Trophoblast cell (in vitro differentiated cells and primary cell): ENCODE results near the gene SRC.

ENCODE experiments used
- DNase-seq, 2 donors: peaks; one replicate each; pipeline ENCODE4 v3.0.0-alpha.2; 2016
- H2AFZ ChIP-seq: 2 replicates; pipeline ENCODE4 v1.6.1; 2013; ENCODE audit warnings: low read length, moderate library complexity, mild to moderate bottlenecking; ENCODE audit not compliant: insufficient read depth, poor library complexity
- H2AK5ac ChIP-seq: 2 replicates; pipeline ENCODE4 v1.6.1; 2013; ENCODE audit warnings: mild to moderate bottlenecking, low read length
- H2BK120ac ChIP-seq: 2 replicates; pipeline ENCODE4 v1.6.1; 2013; ENCODE audit warnings: low read length, mild to moderate bottlenecking, moderate library complexity; ENCODE audit not compliant: insufficient read depth, poor library complexity
- H2BK12ac ChIP-seq: 2 replicates; pipeline ENCODE4 v1.6.1; 2013; ENCODE audit warnings: mild to moderate bottlenecking, low read length, moderate library complexity
- H2BK5ac ChIP-seq: 2 replicates; pipeline ENCODE4 v1.6.1; 2013; ENCODE audit warnings: low read length, low read depth, moderate library complexity, mild to moderate bottlenecking; ENCODE audit not compliant: poor library complexity
- H3K14ac ChIP-seq: 2 replicates; pipeline ENCODE4 v1.6.1; 2013; ENCODE audit warnings: mild to moderate bottlenecking, low read length
- H3K18ac ChIP-seq: 2 replicates; pipeline ENCODE4 v1.6.1; 2013; ENCODE audit warnings: mild to moderate bottlenecking, low read length
- H3K23ac ChIP-seq: 2 replicates; pipeline ENCODE4 v1.6.1; 2013; ENCODE audit warnings: low read length
- H3K27ac ChIP-seq: 2 replicates; pipeline ENCODE4 v1.5.1; 2013; ENCODE audit warnings: low read depth, mild to moderate bottlenecking, inconsistent platforms, low read length, moderate library complexity
- H3K27me3 ChIP-seq: 2 replicates; pipeline ENCODE4 v1.6.1; 2013; ENCODE audit warnings: inconsistent platforms, mild to moderate bottlenecking, low read length, moderate library complexity; ENCODE audit not compliant: insufficient read depth
- H3K36me3 ChIP-seq, 2 experiments: 1 replicate in 1 of 2; 2 replicates in 1 of 2; pipeline ENCODE4 v1.6.1; 2013; ENCODE audit warnings: low read length in 2 of 2, mild to moderate bottlenecking in 2 of 2, moderate library complexity in 1 of 2; ENCODE audit not compliant: insufficient read depth in 2 of 2, control insufficient read depth in 1 of 2
- H3K4ac ChIP-seq: 2 replicates; pipeline ENCODE4 v1.6.1; 2013; ENCODE audit warnings: low read depth, mild to moderate bottlenecking, low read length, moderate library complexity
- H3K4me1 ChIP-seq, 2 experiments: 1 replicate in 1 of 2; 2 replicates in 1 of 2; pipeline ENCODE4 v1.6.1; 2013; ENCODE audit warnings: low read length in 2 of 2, mild to moderate bottlenecking in 2 of 2, moderate library complexity in 1 of 2; ENCODE audit not compliant: insufficient read depth in 2 of 2, control insufficient read depth in 1 of 2
- H3K4me2 ChIP-seq: 2 replicates; pipeline ENCODE4 v1.6.1; 2013; ENCODE audit warnings: inconsistent platforms, mild to moderate bottlenecking, low read length, moderate library complexity
- H3K4me3 ChIP-seq: 2 replicates; pipeline ENCODE4 v1.5.1; 2013; ENCODE audit warnings: mild to moderate bottlenecking, low read depth, low read length, inconsistent platforms
- H3K79me1 ChIP-seq: one replicate; pipeline ENCODE4 v1.6.1; 2013; ENCODE audit warnings: low read length
- H3K79me2 ChIP-seq: 2 replicates; pipeline ENCODE4 v1.6.1; 2013; ENCODE audit warnings: low read length, mild to moderate bottlenecking; ENCODE audit not compliant: control insufficient read depth, insufficient read depth, poor library complexity
- H3K9ac ChIP-seq: 2 replicates; pipeline ENCODE4 v1.6.1; 2013; ENCODE audit warnings: mild to moderate bottlenecking, low read length
- H3K9me3 ChIP-seq: 2 replicates; pipeline ENCODE4 v1.6.1; 2013; ENCODE audit warnings: low read depth, mild to moderate bottlenecking, control low read depth, inconsistent platforms, low read length; ENCODE audit not compliant: insufficient read depth
- H4K12ac ChIP-seq: 2 replicates; pipeline ENCODE4 v1.6.1; 2013; ENCODE audit warnings: low read depth, mild to moderate bottlenecking, low read length, moderate library complexity
- H4K8ac ChIP-seq: 2 replicates; pipeline ENCODE4 v1.6.1; 2013; ENCODE audit warnings: low read depth, mild to moderate bottlenecking, low read length, moderate library complexity
- H4K91ac ChIP-seq: one replicate; pipeline ENCODE4 v1.6.1; 2013; ENCODE audit warnings: low read depth, mild to moderate bottlenecking, low read length, moderate library complexity
- WGBS: extraction: QIAGEN DNeasy Blood & Tissue Kit; methylation state at CpG from one replicate; pipeline ENCODE4 v1.1.7; 2013; ENCODE audit warnings: missing lambda C conversion rate; ENCODE audit not compliant: insufficient read length, insufficient coverage; ENCODE audit errors: extremely low coverage; 5-methylcytosine and 5-hydroxymethylcytosine counted together

The SRC gene

GRCh38 chr20:37373020-37373598, 27.2 kb downstream of the SRC start:
- Histone ChIP-seq H3K18ac (no peak overlapping the region), H3K36me3 (peaks cover 31 to 33% of the 10 kb centered on the region in 2 experiments), H3K4ac (peak overlapping the region; percentile 71), H3K14ac (no peak overlapping the region), H2AFZ (no peak overlapping the region), H4K91ac (no peak overlapping the region), H3K27me3 (no peaks in the 10 kb centered on the region), H3K23ac (no peak overlapping the region), H3K4me1 (peaks cover 4 to 5% of the 10 kb centered on the region in 2 experiments), H3K27ac (no peak overlapping the region), H3K79me1 (no peaks in the 10 kb centered on the region), H3K9ac (no peak overlapping the region), H4K8ac (no peak overlapping the region), H3K9me3 (no peaks in the 10 kb centered on the region), H4K12ac (no peak overlapping the region), H2BK12ac (no peak overlapping the region), H2BK120ac (no peak overlapping the region), H2BK5ac (no peak overlapping the region), H3K4me2 (no peak overlapping the region), H2AK5ac (no peak overlapping the region), H3K4me3 (no peak overlapping the region), H3K79me2 (peaks cover 26% of the 10 kb centered on the region)
- DNase-seq = no peak
- no CpG with 5 or more reads among the region's 10 CpGs for WGBS

- Histone ChIP-seq H2AFZ (no peak overlapping the region), H3K79me2 (peaks cover 34% of the 10 kb centered on the region), H3K14ac (no peak overlapping the region), H3K18ac (no peak overlapping the region), H3K27ac (no peak overlapping the region), H3K9me3 (peaks cover 2% of the 10 kb centered on the region), H3K23ac (no peak overlapping the region), H2BK12ac (no peak overlapping the region), H4K8ac (no peak overlapping the region), H2AK5ac (no peak overlapping the region), H3K4ac (peak overlapping the region; percentile 93), H3K4me2 (no peak overlapping the region), H3K36me3 (peaks cover 41 to 46% of the 10 kb centered on the region in 2 experiments), H4K12ac (no peak overlapping the region), H4K91ac (no peak overlapping the region), H3K79me1 (peaks cover 9% of the 10 kb centered on the region), H3K4me1 (peaks cover 10 to 19% of the 10 kb centered on the region in 2 experiments), H3K4me3 (no peak overlapping the region), H3K9ac (no peak overlapping the region), H3K27me3 (no peaks in the 10 kb centered on the region), H2BK5ac (no peak overlapping the region), H2BK120ac (no peak overlapping the region)
- DNase-seq = no peak
- WGBS = no CpG with 5 or more reads among the region's 4 CpGs
These were observed 29.3 kb downstream of the SRC start for GRCh38 chr20:37375227-37375626.

- Histone ChIP-seq H4K8ac (no peak overlapping the region), H2AK5ac (no peak overlapping the region), H4K91ac (no peak overlapping the region), H3K27ac (no peak overlapping the region), H3K9me3 (peaks cover 2% of the 10 kb centered on the region), H3K27me3 (no peaks in the 10 kb centered on the region), H4K12ac (no peak overlapping the region), H2BK120ac (no peak overlapping the region), H2BK12ac (no peak overlapping the region), H2BK5ac (no peak overlapping the region), H3K4me2 (no peak overlapping the region), H3K4ac (peak overlapping the region; percentile 93), H3K23ac (no peak overlapping the region), H3K4me1 (peaks cover 10 to 19% of the 10 kb centered on the region in 2 experiments), H3K4me3 (no peak overlapping the region), H3K9ac (no peak overlapping the region), H3K79me1 (peaks cover 9% of the 10 kb centered on the region), H3K36me3 (peaks cover 48 to 54% of the 10 kb centered on the region in 2 experiments), H2AFZ (no peak overlapping the region), H3K79me2 (peaks cover 36% of the 10 kb centered on the region), H3K14ac (no peak overlapping the region), H3K18ac (no peak overlapping the region)
- no CpG with 5 or more reads among the region's 4 CpGs for WGBS
- no peak for DNase-seq
These were observed 30.4 kb downstream of the SRC start for GRCh38 chr20:37376324-37376723.

GRCh38 chr20:37376791-37377190, 30.9 kb downstream of the SRC start:
- Histone ChIP-seq H2AK5ac (no peak overlapping the region), H3K36me3 (peaks cover 53 to 59% of the 10 kb centered on the region in 2 experiments), H3K23ac (no peak overlapping the region), H3K27me3 (no peaks in the 10 kb centered on the region), H3K79me1 (peaks cover 9% of the 10 kb centered on the region), H3K4me3 (no peak overlapping the region), H3K9me3 (peaks cover 2% of the 10 kb centered on the region), H3K18ac (no peak overlapping the region), H3K79me2 (peaks cover 40% of the 10 kb centered on the region), H2BK5ac (no peak overlapping the region), H4K91ac (no peak overlapping the region), H3K27ac (no peak overlapping the region), H4K8ac (no peak overlapping the region), H3K14ac (no peak overlapping the region), H2AFZ (no peak overlapping the region), H2BK12ac (no peak overlapping the region), H3K9ac (no peak overlapping the region), H4K12ac (no peak overlapping the region), H3K4me2 (no peak overlapping the region), H2BK120ac (no peak overlapping the region), H3K4me1 (peaks cover 10 to 19% of the 10 kb centered on the region in 2 experiments), H3K4ac (peak overlapping the region; percentile 93)
- no peak for DNase-seq
- WGBS = no CpG with 5 or more reads among the region's 6 CpGs
